ENCODE measurements around the gene HERPUD2. TPM values are rescaled to one million over a fixed set of nuclear protein-coding genes. Genes with fewer than 3 reads are reported as not detected.

Gene HERPUD2
- total RNA-seq, 1 experiment from 2014 or later, result 11.7 TPM

DNA sequence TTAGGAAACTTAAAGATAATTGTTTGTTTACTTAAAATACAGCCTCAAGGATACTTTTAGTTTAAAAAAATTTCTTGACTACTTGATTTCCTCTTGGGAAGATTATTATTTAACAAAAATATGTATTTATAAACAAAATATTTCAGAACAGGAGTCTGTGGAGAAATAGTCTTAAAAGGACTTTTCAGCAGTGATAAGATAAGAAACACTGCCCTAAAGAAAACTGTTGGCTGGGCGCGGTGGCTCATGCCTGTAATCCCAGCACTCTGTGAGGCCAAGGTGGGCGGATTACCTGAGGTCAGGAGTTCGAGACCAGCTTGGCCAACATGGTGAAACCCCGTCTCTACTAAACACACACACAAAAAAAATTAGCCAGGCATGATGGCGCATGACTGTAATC is 22.6 kb upstream of the HERPUD2 start:
- no peak overlapping the region for H3K27ac ChIP-seq (ENCODE audit: low read length)
- H3K4me2 ChIP-seq (ENCODE audit: low read length), result no peak overlapping the region
- DNase-seq (no peak), ATAC-seq (no peak)
- H3K9me3 ChIP-seq (ENCODE audit: low read length), result no peaks in the 10 kb centered on the region
- H3K4me1 ChIP-seq (ENCODE audit: insufficient read depth, low read length), result peaks cover 4% of the 10 kb centered on the region; the same call in 1 of the 2 replicates
- no peaks in the 10 kb centered on the region for H3K79me2 ChIP-seq (ENCODE audit: low read length)
- H3K9me2 ChIP-seq (replicated peaks; ENCODE audit: low read length), result no peaks in the 10 kb centered on the region
- intact Hi-C loops (cut with micrococcal nuclease), result no loop called here
- no peaks in the 10 kb centered on the region for H3K36me3 ChIP-seq (ENCODE audit: low read depth, low read length)
- POLR2A ChIA-PET (ENCODE audit: unreplicated experiment), result no interaction called here
- H3K9ac ChIP-seq (ENCODE audit: low read length), result no peak overlapping the region
- TF ChIP-seq CTCF (conservative IDR thresholded peaks at IDR 0.05; ENCODE audit: low read depth, low read length) (no peak), EZH2 (IDR thresholded peaks at IDR 0.05; ENCODE audit: low read length, unreplicated experiment) (no peak), EZH2phosphoT487 (IDR thresholded peaks at IDR 0.05; ENCODE audit: borderline replicate concordance, low read length) (no peak)
- no peaks in the 10 kb centered on the region for H3K27me3 ChIP-seq (ENCODE audit: low read length)
- H4K20me1 ChIP-seq (ENCODE audit: low read length), result no peaks in the 10 kb centered on the region
- no peak overlapping the region for H3K4me3 ChIP-seq (ENCODE audit: low read length)
- BruUV-seq (replicated peaks), result no TSS peak
- no peaks in the 10 kb centered on the region for H3F3A ChIP-seq (ENCODE audit: low read length, unreplicated experiment)
- CTCF ChIA-PET, result no interaction called here
- no peak overlapping the region for H2AFZ ChIP-seq (ENCODE audit: low read length)

DNA sequence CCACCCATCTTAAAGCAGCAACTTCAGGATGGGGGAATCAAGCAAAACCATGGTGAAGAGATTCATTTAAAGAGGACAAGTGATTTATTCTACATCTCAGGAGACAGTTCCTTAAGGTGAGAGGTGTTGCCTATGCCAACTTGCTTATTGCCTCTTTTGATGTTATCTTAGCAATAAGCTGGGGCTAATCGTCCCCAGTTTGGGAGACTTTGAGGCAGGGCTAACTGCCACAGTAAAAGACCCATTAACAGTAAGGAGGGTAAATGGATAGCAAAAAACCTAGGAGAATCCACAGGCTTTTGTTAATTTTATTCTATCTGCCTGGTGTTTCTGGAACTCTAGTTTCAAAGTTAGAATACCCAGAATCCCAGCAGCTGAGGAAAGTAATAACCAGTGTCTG is 22.1 kb upstream of the HERPUD2 start:
- Histone ChIP-seq H3K4me3 (ENCODE audit: low read length) (no peak overlapping the region), H3K9ac (ENCODE audit: low read length) (no peak overlapping the region), H3K4me2 (ENCODE audit: low read length) (no peak overlapping the region), H3K27me3 (ENCODE audit: low read length) (no peaks in the 10 kb centered on the region), H3K36me3 (ENCODE audit: low read depth, low read length) (no peaks in the 10 kb centered on the region), H3K4me1 (ENCODE audit: insufficient read depth, low read length) (peaks cover 4% of the 10 kb centered on the region; the same call in 1 of the 2 replicates), H4K20me1 (ENCODE audit: low read length) (no peaks in the 10 kb centered on the region), H3K9me2 (replicated peaks; ENCODE audit: low read length) (no peaks in the 10 kb centered on the region), H3K9me3 (ENCODE audit: low read length) (no peaks in the 10 kb centered on the region), H3K27ac (ENCODE audit: low read length) (no peak overlapping the region), H3K79me2 (ENCODE audit: low read length) (no peaks in the 10 kb centered on the region), H3F3A (ENCODE audit: low read length, unreplicated experiment) (no peaks in the 10 kb centered on the region), H2AFZ (ENCODE audit: low read length) (no peak overlapping the region)
- intact Hi-C loops (cut with micrococcal nuclease), result no loop called here
- POLR2A ChIA-PET (ENCODE audit: unreplicated experiment), result no interaction called here
- CTCF ChIA-PET, result no interaction called here
- no peak for TF ChIP-seq EZH2 (IDR thresholded peaks at IDR 0.05; ENCODE audit: low read length, unreplicated experiment)
- no peak for TF ChIP-seq CTCF (conservative IDR thresholded peaks at IDR 0.05; ENCODE audit: low read depth, low read length)
- no peak for TF ChIP-seq EZH2phosphoT487 (IDR thresholded peaks at IDR 0.05; ENCODE audit: borderline replicate concordance, low read length)
- no peak for DNase-seq
- no peak for ATAC-seq
- no TSS peak for BruUV-seq (replicated peaks)

GRCh38 chr7:35716038-35716803 is 21.3 kb upstream of the HERPUD2 start:
- DNase-seq, result no peak
- Histone ChIP-seq H3K79me2 (ENCODE audit: low read length) (no peaks in the 10 kb centered on the region), H3K36me3 (ENCODE audit: low read depth, low read length) (no peaks in the 10 kb centered on the region), H3K4me2 (ENCODE audit: low read length) (no peak overlapping the region), H3K27ac (ENCODE audit: low read length) (no peak overlapping the region), H3K4me1 (ENCODE audit: insufficient read depth, low read length) (peaks cover 4% of the 10 kb centered on the region; the same call in 1 of the 2 replicates), H3K27me3 (ENCODE audit: low read length) (no peaks in the 10 kb centered on the region), H3F3A (ENCODE audit: low read length, unreplicated experiment) (no peaks in the 10 kb centered on the region), H2AFZ (ENCODE audit: low read length) (peak overlapping the region; percentile 30; the same call in 1 of the 2 replicates), H4K20me1 (ENCODE audit: low read length) (no peaks in the 10 kb centered on the region), H3K9me3 (ENCODE audit: low read length) (no peaks in the 10 kb centered on the region), H3K9ac (ENCODE audit: low read length) (no peak overlapping the region), H3K4me3 (ENCODE audit: low read length) (no peak overlapping the region), H3K9me2 (replicated peaks; ENCODE audit: low read length) (no peaks in the 10 kb centered on the region)
- BruUV-seq (replicated peaks), result no TSS peak
- peak; percentile 27; the same call in 1 of the 2 replicates for ATAC-seq
- TF ChIP-seq EZH2 (IDR thresholded peaks at IDR 0.05; ENCODE audit: low read length, unreplicated experiment) (no peak), CTCF (conservative IDR thresholded peaks at IDR 0.05; ENCODE audit: low read depth, low read length) (no peak), EZH2phosphoT487 (IDR thresholded peaks at IDR 0.05; ENCODE audit: borderline replicate concordance, low read length) (no peak)
- POLR2A ChIA-PET (ENCODE audit: unreplicated experiment), result no interaction called here
- CTCF ChIA-PET, result no interaction called here
- intact Hi-C loops (cut with micrococcal nuclease), result no loop called here

All from PC-3 (cell line).